ENCODE data around the gene TSPEAR. TPM values are rescaled to one million over a fixed set of nuclear protein-coding genes. Genes with fewer than 3 reads are reported as not detected.

TSPEAR gene
- total RNA-seq, 2 experiments from 2014 or later: not detected

DNA sequence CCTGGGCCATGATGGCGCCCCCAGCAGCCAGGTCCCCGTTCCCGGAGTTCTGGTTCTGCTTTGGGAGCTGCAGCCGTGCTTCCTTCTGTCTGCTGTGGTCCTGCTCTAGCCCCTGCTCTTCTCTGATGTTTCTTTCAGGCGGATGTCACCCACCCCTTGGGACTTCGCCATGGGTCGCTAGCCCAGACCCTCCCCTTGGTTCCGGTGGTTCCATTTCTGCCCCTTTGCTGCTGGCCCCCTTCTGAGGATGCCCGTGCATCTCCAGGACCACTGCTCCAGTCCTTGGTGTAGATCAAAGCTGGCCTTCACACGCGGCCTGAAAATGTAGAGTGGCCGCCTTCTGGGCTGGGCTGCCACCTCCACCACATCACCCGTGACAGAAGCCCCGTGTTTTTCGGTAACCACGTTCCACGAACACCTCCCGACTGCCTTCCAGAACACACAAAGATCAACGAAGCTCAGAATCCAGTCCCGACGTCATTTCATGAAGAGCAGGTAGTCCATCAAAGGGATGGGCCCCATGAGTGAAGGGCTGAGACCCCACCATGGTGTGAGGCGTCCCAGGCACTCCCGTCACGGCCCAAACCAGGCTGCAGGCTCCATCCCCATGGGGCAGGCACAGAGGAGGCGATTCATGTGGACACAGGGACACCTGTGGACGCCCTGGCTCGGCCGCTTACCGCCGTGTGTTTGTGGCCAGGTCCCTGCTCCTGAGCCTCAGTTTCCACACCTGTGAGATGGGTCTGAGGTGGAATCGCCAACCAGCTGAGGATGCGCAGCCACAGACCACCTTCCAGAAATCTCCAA is 195.8 kb downstream of the TSPEAR start:
- POLR2A ChIA-PET: interaction anchor here (0.5 kb wide), 1 partner anchor 251 kb away, joined by 3 read pairs; no protein-coding TSS in a partner anchor
- CTCF ChIA-PET: interaction anchor here (1.4 kb wide), 1 partner anchor 227 kb away, joined by 3 read pairs; no protein-coding TSS in a partner anchor

DNA sequence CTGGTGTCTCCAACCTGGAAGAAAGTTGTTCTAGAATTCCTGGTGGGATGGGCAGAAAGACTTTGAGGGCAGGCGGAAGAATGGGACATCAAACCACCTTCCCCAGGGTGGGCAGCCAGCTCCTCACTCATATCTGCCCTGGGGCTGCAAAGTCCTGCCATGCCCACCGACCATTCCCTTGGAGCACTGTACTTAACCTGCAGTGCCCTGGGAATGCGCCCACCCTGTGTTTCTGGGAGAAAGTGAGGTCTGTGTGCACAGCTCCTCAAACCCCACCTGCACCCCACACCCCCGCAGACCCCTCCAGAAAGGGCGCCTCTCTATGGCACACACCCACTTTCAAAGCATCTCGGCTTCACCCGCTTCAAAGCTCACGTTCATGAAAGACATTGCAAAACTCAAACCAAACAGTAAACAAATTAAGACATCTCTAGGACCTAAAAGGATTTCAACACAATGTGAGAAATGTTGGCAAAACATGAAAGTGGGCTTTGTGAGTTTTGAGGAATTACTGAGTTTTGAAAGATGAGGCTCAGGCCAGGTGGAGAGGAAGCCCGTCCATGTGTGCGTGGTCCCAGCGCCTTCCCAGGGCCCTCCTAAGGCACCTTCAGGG is 196.5 kb downstream of the TSPEAR start:
- POLR2A ChIA-PET: no interaction called here
- CTCF ChIA-PET: interaction anchor here (1.4 kb wide), 1 partner anchor 227 kb away, joined by 3 read pairs; no protein-coding TSS in a partner anchor

DNA sequence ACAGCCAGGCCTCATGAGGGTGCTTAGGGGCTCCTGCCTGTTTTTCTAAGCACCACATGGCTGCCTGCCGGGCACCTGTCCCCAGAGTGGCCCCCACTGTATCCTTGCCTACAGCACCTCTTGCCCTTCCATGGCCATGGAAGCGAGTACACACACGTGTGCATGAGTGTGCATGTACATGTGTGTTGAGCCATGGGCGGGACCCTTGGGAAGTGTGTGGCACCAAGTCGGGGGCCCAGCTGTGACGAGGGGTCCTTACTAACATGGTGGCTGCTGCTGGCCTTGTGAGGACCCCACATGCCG is 197.2 kb downstream of the TSPEAR start:
- POLR2A ChIA-PET: no interaction called here
- CTCF ChIA-PET: no interaction called here

GRCh38 chr21:44513389-44514217 is 197.8 kb downstream of the TSPEAR start:
- POLR2A ChIA-PET: no interaction called here
- CTCF ChIA-PET: interaction anchor here (1.1 kb wide), 1 partner anchor 229 kb away, joined by 3 read pairs; no protein-coding TSS in a partner anchor

- POLR2A ChIA-PET: no interaction called here
- CTCF ChIA-PET: interaction anchor here (1.1 kb wide), 1 partner anchor 230 kb away, joined by 3 read pairs; no protein-coding TSS in a partner anchor
These were observed 198.6 kb downstream of the TSPEAR start for GRCh38 chr21:44512496-44513388.

DNA sequence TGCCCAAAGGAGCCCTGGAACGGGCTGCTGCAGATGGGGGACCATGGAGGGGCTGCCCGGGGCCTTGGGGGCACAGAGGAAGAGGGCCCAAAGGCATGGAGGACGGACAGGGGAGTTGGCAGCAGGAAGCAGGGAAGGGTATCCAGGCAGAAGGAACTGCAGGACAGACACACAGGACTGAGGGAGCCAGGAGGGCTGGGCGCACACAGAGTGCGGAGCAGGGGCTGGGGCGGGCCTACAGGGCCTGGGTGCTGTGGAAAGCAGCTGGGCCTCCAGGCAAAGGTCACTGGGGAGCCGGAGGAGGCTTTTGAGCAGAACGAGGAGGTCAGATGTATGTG is 199.5 kb downstream of the TSPEAR start:
- POLR2A ChIA-PET: no interaction called here

DNA sequence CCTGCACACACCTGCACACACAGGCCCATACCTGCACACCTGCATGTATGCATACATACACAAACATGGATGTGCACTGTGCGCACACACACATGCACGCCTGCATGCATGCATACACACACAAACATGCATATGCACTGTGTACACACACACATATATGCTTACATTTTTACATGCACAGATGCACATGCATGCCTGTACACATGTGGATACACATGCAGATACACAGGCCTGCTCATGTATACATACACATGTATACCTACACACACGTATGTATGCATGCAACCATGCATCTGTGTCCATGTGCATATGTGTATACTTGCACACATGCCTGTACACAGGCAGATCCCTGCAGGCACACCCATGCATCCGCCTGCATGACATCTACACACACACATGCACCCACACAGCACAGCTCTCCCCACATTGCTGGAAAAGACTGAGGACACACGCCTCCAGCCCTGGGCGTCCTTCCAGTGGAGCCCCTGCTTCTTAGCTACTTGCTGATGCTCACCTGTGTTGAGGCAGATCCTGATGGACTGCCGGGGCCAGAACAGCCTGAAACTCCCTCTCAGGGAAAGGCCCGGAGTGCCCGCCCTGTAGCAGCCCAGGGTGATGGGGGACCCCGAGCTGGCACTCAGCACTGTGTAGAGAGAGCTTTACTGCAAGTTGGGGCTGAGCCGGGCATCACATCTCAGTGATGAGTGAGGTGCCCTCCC is 200.0 kb downstream of the TSPEAR start:
- POLR2A ChIA-PET: no interaction called here
- CTCF ChIA-PET: interaction anchor here (0.6 to 2.0 kb wide), 16 partner anchors 7 to 416 kb away, joined by 3 to 15 read pairs (median 4); partner anchors contain the start of gene UBE2G2

More for the DNA sequence above, 199.5 kb downstream of the TSPEAR start:
- CTCF ChIA-PET: no interaction called here

DNA sequence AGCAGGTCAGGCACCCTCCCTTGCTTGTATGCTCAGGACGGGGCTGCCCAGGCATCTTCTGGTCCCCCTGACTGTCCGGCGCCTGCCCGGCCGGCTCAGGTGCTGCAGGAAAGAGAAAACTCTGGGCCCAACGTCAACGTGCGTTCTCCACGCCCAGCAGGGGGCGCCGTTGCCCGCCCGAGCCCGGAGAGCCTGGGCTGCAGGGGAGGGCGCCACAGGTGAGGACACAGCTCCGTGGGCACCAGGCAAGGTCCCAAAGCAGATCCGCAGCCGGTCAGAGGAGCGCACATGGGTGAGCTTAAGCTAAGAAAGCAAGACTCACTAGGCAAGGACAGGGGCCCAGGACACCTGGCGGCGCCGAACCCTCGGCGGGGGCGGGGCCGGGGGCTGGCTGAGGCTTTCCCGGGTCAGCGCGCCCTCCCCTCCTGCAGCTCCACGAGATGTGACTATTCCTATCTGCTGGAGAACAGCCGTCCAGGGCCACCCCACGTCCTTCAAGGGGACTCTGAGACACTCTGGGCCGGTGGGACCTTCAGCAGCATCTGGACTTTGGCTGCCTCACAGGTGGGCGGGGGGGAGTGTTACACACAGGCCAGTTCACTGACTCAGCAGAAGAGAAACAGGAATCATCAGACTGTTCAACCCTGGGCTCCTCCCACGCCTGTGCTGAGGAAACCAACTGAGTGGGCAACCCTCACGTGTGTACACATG is 200.7 kb downstream of the TSPEAR start:
- CTCF ChIA-PET: interaction anchor here (0.6 to 2.0 kb wide), 19 partner anchors 8 to 416 kb away, joined by 3 to 15 read pairs (median 4); partner anchors contain the start of gene UBE2G2
- POLR2A ChIA-PET: no interaction called here

DNA sequence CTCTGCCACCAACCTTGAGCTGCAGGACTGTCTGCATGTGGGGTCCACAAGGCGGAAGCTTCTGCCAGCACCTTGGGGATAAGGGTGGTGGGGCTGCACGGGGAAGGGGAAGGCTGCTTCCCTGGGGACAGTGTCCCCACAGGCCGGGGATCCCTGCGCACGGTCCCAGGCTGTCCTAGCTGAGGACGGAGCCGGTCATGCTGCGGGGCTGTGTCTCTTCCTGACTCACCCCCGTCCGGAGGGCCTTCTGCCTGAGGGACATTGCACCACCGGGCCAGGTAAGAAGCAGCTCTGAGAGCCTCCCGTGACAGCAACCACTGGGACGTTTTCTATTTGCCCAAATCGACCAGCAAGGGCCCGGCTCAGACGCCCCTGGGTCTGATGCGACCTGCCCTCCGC is 201.3 kb downstream of the TSPEAR start:
- ChIA-PET POLR2A (no interaction called here), CTCF (interaction anchor here (0.6 to 2.0 kb wide), 19 partner anchors 8 to 363 kb away, joined by 3 to 15 read pairs (median 4); partner anchors contain the start of genes PTTG1IP and UBE2G2)

GRCh38 chr21:44509539-44509938 is 201.8 kb downstream of the TSPEAR start:
- POLR2A ChIA-PET: no interaction called here
- CTCF ChIA-PET: interaction anchor here (0.6 to 2.0 kb wide), 8 partner anchors 9 to 364 kb away, joined by 3 to 15 read pairs (median 4); partner anchors contain the start of gene PTTG1IP

DNA sequence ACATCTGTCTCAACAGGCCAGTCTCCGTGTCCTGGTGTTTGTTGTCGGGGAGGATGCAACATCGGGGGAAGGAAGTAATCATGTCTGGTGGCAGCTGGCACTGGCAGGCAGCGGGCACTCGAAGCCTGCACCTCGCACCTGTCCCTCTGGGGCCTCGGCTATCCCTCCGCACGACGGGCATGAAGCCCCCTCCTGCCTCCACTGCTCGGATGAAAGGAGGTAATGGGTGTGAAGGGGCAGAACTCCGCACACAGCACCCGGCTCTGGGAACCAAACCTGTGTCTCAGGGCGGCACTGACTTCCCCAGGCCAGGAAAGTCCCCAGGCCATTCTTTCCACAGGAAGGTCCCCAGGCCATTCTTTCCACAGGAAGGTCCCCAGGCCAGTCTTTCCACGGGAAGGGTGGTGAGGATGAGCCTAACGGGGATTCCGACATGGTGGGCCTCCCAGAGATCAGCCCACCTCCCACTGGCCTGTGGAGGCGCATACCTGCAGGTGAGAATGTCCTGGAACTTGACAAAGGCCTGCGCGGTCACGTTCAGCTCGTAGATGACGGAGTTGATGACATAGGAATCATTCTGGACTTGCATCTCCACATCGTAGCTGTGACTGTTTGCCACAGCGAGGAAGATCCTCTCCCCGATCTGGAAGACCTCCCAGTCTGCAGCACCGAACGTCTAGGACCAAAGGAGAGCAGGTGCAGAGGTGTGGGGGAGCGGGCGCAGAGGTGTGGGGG is 202.5 kb downstream of the TSPEAR start:
- CTCF ChIA-PET: interaction anchor here (1.0 to 1.2 kb wide), 2 partner anchors 284 to 364 kb away, joined by 3 read pairs; partner anchors contain the start of gene PTTG1IP
- POLR2A ChIA-PET: no interaction called here

DNA sequence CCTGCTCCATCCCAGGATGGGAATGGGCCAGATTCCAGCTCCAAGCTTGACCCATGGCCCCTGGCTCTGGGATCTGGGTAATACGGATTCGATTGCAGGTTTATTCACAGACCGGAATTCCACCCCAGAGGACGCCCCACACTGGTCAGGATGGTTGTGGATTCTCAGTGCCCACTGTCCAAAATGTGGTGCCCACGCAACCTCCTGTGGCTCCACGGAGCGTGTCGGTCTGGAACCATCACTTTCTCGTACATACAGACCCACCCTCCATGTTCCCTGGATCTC is 203.0 kb downstream of the TSPEAR start:
- ChIA-PET CTCF (interaction anchor here (1.0 kb wide), 1 partner anchor 285 kb away, joined by 3 read pairs; no protein-coding TSS in a partner anchor), POLR2A (no interaction called here)

DNA sequence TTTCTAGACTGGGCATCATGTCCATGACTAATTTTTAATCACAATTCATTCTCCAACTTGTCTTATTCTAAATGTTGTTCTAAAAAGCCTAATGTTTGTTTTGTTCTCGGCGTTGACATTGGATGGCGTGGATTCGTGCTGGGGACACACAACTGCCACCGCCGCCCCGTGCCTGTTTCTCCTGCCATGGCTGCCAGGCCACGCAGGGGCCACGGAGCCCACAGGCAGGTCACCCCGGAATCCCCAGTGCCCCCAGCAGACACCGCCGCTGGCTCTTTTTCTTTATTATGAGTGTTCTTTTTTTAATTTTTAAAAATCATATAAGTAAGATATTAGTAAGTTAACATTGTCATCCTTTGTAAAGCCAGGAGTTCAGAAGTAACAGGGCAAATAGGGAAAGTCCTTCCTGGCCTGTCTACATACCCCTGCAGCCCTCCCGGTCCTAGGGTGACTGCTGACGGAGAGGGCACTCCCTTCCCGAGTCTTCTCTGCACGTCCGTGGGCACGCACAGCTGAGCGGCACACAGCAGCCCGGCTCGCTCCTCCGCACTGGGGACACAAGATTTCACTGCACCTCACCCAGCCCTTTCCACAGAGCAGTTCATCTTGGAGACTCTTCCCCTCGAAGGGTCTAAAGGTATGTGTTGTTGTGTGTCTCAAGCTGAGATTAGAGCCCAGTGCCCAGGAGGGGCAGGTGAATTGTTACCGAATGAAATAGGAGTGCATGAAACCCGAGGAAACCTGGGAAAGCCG is 203.5 kb downstream of the TSPEAR start:
- ChIA-PET POLR2A (no interaction called here), CTCF (interaction anchor here (1.0 kb wide), 1 partner anchor 285 kb away, joined by 3 read pairs; no protein-coding TSS in a partner anchor)

DNA sequence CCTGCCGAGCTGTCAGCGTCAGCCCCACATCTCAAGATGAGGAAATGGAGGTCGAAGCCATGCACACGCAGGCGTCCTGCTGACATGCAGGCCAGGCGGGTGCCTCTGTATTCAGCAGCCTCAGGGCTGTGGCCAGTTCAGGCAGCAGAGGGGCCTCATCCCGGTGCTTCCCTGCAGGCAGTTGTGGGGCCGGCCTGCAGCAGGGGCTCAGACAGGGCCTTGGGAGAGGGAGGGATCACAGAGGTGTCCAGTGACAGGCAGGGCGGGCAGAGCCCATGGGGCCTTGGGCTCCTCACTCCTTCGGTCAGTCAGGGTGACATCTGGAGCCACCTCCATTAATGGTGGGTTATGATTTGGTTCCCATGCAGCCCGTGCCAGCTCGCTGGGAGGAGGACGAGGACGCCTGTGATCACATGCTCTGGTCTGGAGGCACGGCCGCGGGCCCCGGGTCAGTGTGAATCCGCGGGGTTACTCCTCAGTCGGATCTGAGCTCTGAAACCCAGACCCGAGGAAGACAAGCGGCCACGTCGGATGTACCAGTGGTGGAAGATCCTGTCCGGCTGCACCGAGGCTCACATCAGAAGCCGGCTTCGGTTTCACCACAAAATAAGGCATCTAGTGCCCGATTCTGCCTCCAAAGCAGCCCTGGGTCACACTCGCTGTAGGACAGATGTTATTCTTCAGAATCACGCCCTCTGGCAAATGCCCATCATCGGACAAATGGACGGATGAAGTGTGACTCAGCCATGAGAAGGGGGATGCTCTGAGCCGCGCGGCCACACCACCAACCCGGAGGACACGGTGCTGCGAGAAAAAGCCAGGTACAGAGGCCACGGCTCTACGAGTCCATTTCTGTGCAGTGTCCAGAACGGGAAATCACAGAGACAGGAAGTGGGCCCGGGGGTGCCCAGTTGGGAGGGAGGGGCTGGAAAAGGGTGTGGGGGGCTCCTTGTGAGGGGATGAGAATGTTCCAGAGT is 204.8 kb downstream of the TSPEAR start:
- CTCF ChIA-PET: interaction anchor here (1.7 kb wide), 1 partner anchor 287 kb away, joined by 4 read pairs; no protein-coding TSS in a partner anchor
- POLR2A ChIA-PET: no interaction called here

DNA sequence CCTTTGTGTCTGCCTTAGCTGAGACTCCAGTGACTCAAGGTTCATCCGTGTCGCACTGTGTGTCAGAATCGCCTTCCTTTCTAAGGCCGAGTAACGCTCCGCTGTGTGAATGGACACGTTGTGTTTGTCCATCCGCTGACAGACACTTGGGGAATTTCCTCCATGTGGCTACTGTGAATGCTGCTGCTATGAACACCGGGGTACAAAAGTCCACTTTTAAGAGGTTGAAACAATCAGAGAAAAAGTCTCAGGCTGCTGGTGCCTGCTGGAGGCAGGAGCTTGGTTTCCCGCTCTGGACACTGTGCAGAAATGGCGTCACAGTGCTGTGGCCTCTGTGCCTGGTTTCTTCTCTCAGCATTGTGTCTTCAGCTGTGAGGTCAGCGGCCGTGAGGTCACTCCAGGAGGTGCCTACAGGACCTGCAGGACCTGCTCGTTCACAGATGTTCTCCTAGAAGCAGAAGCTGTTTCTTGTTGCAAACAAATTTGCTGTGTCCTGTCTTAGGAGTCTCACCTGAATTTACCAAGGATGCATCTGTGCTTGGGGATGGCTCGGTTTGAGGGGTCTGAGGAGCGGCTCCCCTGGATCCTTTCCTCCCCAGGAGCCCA is 205.6 kb downstream of the TSPEAR start:
- ChIA-PET CTCF (interaction anchor here (1.7 kb wide), 1 partner anchor 288 kb away, joined by 4 read pairs; no protein-coding TSS in a partner anchor), POLR2A (no interaction called here)

Measured in activated CD8-positive, alpha-beta memory T cell treated with anti-CD3 and anti-CD28 coated beads for 36 hours (primary cell).